Left colon (tissue), 2 donors: ENCODE data around the gene POLN. TPM values are rescaled to one million over a fixed set of nuclear protein-coding genes. Genes with fewer than 3 reads are reported as not detected.
A peak's percentile ranks its signal among the peaks of the same experiment; 100 is the strongest.

Experiments
- ATAC-seq: fragments of 200-7000 bp; cut with Tn5 transposase; one replicate; pipeline ENCODE4 v1.9.1; 2020; ENCODE audit warnings: mild to moderate bottlenecking, moderate library complexity
- DNase-seq, 2 donors: peaks; one replicate each; pipeline ENCODE4 v3.0.0-alpha.2; 2020
- intact Hi-C, 2 donors: fragments of 100-400 bp; cut with DNase I in 1 of 2; cut with micrococcal nuclease in 1 of 2; formaldehyde crosslinking; loops; one replicate each; pipeline versions ENCODE4 v1.11.2 to v1.14.0; 2022; cut with DNase I, micrococcal nuclease
- total RNA-seq, 2 donors: library from RNA; stranded (reverse); fragmentation: NEBNext Ultra II Directional; extraction: Animal tissue kit (Norgen Biotek cat#: 25700); gene quantifications; one replicate each; pipeline ENCODE4 v1.2.1, GENCODE V29; 2021
- donor health status: DM: no; HTN: no; CAD: no.
- donor health status: DM: yes; HTN: yes; CAD: no.

The POLN gene
- total RNA-seq, 2 donors from 2014 or later: 1.3 to 3.1 TPM

DNA sequence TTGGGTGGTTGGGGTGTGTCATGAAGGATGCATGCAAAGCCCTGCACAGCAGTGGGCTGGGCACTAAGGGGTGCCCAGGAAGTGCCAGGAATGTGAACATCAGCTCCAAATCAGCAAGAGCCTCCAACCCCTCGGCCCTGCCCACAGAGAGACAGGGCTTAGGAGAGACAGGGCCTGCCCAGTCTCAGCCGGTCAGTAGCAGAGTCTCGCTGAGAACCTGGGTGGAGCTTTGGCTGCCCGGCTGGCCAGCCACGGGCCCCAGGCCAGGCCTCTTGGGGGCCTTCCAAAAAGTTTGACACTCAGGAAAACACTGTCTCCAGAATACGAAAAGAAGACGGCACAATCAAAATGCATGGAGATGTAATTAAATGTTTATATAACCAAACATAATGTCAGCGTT is 24.3 kb upstream of the POLN start:
- peak in 1 of 2 donors; percentile 47 for DNase-seq
- no peak for ATAC-seq
- intact Hi-C loops: loop anchor here in 1 of 2 donors (10.0 kb wide), 1 partner anchor 199 kb away; the partner anchor contains the start of gene RNF4

DNA sequence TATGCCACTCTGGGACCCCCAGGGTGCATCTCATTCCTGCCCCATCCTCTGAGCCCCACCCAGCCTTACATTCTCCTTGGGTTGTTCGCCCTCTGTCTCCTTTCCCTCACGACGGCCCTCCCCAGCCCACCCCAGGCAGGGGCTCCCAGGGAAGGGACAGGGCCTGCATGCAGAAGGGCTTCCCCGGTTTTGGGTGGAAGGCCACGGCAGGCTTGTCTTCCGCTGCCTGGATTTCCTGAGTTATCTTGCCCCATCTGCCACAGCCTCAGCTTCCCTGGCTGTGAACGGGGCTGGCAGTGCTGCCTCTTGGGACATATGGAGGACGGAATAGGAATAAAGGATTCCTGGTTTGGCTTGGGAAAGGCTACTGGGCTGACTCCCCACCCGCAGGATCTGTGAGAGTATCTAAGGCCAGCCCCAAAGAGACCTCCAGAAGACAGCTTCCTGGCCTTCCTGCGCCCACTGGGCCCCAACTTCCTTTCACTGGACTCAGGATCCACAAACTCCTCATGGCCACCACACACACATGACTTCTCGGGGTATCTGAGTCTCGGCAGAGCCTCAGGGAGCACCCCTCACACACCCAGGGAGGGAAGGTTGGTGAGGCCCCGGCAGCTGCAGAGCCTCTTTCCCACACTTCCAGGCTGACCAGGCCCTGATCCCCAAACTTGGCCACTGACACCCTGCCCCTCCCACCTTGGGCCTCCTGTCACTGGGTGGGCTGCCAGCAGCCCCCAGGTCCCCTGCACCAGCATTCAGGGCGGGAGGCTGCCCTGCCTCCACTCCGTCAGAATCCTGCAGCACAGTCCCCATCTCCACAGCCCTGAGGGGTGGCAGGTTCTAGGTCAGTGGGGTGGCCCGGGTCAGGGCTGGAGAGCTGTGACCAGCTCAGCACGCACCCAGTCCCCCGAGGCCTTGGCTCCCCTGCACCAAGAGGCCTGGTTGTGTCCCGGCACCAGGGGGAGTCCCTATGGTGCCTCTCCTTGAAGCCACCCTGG is 23.5 kb upstream of the POLN start:
- no peak for ATAC-seq
- DNase-seq: no peak
- intact Hi-C loops: loop anchor here in 1 of 2 donors (10.0 kb wide), 1 partner anchor 199 kb away; the partner anchor contains the start of gene RNF4

DNA sequence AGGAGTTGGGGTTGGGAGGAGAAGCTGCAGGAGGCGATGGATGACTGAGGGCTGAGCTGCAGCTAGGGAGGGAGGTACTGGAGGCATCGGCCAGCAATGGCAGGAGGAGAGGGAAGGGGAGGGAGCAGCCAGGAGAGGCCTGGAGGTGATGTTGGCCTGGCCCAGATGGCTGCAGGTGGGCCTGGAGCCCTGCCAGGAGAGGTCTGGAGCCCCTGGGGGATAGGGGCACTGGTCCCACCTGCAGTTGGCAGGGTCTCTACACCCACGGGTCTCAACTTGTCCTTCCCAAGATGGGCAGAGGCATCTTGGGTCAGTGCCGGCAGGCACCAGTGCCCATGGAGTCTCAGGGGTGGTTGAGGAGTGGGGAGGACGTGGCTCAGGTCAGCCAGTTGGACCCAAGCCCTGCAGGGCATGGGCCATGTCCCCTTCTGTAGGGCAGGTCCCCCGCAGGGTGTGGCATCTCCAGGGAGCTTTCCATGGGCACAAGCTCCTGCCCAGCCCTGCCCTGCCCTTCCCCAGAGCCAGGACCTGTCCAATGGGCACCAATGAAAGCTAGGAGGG is 22.6 kb upstream of the POLN start:
- intact Hi-C loops: loop anchor here in 1 of 2 donors (10.0 kb wide), 1 partner anchor 200 kb away; the partner anchor contains the start of gene RNF4
- no peak for DNase-seq
- no peak for ATAC-seq

DNA sequence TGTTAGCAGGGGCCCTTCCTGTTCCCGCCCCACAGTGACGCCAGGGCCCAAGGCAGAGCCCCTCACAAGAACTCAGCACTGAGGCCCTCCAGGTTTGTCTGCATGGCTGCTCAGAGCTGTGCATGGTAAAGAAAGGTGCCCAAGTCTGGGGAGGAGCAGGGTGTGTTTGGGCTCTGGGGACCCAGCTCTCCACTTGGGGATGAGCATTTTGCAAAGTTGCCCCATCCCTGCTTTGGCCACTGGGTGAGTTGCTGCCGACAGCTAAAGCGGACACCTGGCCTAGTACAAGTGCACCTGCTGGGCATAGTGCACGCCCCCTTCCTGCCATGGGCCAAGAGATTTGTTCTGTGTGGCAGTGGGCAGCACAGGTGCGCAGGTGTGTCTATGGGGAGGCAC is 22.0 kb upstream of the POLN start:
- no peak for ATAC-seq
- DNase-seq: no peak
- intact Hi-C loops: loop anchor here in 1 of 2 donors (10.0 kb wide), 1 partner anchor 201 kb away; the partner anchor contains the start of gene RNF4

DNA sequence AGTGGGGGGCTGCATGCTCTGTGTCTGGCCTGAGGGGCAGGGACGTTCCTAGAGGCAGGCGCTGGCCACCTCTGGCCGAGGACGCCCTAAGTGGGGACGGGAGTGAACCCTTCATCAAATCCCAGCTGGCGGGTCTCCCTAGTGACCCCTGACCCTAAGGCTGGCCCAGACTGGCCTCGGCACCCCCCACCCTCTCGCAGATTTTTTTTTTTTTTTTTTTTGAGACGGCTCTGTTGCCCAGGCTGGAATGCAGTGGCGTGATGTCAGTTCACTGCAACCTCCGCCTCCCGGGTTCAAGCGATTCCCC is 21.0 kb upstream of the POLN start:
- intact Hi-C loops: loop anchor here in 1 of 2 donors (10.0 kb wide), 1 partner anchor 202 kb away; the partner anchor contains the start of gene RNF4
- ATAC-seq (no peak), DNase-seq (no peak)

DNA sequence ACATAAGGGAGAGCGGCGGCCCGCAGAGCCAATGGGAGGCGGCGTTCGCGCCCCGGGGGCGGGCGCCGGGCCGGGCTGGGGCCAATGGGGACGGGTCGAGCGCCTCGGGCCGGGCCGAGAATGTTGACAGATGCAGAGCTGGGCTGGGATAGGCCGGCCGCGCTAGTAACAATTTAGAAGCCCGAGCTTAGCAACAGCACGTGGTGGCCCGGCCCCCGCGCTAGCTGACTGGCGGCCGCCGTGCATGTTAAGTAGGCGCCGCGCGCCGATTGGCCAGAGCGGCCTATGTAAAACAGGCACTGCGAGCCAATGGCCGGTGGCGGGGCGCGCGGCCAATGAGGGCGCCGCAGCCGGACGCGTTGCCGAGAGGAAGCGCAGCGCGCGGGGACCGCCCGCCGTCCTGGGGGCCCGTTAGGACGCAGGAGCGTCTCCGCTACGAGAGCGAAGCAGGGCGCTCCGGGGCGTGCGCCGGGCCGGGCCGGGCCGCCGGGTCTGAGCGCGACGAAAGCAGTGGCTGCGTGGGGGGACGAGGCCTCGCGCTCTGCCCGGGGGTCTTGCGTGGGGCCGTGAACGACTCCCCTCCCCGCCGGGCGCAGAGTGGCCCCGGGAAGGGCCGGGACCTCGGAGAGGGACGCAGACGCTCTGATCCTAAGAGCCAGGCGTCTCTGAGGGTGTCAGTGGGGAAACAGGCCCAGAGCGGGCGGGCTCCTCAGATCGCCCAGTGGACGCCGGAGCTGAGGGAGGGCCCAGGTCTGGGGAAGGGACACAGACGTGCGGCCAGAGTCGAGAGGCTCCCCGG is 20.4 kb upstream of the POLN start:
- intact Hi-C loops: loop anchor here in 1 of 2 donors (10.0 kb wide), 1 partner anchor 202 kb away; the partner anchor contains the start of gene RNF4
- DNase-seq: peak; percentile 99
- ATAC-seq: peak; percentile 89

DNA sequence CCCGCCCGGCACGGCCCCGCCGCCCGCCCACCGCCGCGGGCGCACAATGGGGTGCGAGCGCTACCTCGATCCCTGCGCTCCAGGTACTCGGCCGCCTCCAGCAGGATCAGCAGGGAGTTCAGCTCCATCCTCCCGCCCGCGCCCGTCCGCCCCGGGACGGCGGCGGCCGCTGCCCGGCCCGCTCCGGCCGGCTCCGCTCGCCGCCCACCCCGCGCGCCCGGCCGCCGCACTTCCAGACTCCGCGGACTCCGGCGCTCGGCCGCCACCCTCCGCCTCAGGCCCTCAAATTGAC is 19.9 kb upstream of the POLN start, which contains the start of gene MXD4:
Gene MXD4, minus strand, starts transcription at position 257 of the 292 bp plus-strand sequence. Its CDS starts 129 bp downstream, at position 128.
- intact Hi-C loops: loop anchor here in 1 of 2 donors (10.0 kb wide), 1 partner anchor 203 kb away; the partner anchor contains the start of gene RNF4
- DNase-seq (no peak), ATAC-seq (no peak)

DNA sequence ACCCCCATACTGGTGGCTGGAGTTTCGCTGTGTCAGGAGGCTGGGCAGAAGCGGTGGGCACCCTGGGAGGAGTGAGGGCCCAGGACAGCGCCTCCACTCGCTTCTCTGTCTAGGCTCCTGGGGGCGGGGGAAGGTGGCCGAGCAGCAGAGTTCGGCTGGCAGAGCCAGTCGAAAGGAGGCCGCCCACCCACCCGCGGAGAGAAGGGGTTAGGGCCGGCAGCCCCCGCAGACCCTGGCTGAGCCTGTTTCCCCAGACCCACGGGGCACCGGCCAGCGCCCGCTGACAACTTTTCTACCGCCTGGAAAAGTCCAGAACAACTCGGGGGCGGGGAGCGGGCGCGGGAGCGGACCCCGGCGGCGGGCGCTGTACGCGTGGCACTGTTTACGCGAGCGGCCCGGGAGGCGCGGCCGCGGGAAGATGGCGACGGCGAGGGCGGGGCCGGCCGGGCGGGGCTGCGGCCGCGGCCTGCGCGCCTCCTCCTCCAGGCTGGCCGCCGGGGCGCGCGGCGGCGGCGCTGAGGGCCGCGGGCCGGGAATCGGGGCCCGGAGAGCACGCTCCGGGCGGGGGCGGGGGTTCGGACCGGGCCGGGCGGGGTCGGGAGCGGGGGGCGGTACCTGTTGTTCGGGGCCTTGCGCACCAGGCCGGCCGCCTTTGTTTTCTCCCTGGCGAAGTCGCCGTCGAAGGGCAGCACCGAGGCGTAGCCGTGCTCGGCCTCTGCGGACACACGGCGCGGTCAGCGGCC is 19.4 kb upstream of the POLN start:
- DNase-seq: peak; percentile 45 to 76
- intact Hi-C loops: loop anchor here in 1 of 2 donors (10.0 kb wide), 1 partner anchor 204 kb away; the partner anchor contains the start of gene RNF4
- peak; percentile 45 for ATAC-seq

DNA sequence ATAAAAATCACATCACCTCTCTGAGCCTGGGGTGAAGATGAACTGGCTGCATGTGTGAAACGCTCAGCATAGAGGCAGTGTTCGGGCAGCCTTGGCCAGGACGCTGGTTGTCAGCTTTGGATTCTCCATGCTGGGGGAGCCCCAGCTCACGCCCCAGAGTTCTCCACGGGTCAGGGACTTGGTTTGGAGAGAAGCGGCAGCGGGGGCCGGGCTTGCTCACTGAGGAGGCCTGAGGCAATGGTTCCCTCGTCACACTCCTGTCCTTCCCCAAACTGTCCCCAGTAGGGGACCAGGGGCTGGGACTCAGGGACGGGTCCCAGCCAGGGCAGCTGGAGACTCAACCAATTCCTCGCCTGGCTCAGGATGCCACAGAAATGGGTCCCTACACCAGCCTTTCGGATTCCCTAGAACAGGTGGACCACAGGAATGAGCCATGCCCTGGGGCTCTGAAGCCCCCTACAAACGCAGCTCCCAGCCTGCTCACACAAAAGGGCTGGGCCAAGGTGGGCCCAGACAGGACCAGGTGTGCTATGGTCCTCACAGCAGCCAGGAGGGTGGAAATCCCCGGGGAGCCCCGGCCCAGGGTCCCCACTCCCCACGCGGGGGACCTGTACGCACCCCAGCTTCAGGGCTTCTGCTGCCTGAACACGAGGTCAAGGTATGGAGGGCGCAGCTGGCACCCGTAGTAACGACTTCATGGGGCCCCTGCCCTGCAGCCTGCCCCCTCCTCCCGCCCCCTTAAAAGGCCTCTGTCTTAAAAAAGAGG is 18.6 kb upstream of the POLN start:
- peak; percentile 19 to 27 for DNase-seq
- intact Hi-C loops: loop anchor here in 1 of 2 donors (10.0 kb wide), 1 partner anchor 204 kb away; the partner anchor contains the start of gene RNF4
- ATAC-seq: no peak

DNA sequence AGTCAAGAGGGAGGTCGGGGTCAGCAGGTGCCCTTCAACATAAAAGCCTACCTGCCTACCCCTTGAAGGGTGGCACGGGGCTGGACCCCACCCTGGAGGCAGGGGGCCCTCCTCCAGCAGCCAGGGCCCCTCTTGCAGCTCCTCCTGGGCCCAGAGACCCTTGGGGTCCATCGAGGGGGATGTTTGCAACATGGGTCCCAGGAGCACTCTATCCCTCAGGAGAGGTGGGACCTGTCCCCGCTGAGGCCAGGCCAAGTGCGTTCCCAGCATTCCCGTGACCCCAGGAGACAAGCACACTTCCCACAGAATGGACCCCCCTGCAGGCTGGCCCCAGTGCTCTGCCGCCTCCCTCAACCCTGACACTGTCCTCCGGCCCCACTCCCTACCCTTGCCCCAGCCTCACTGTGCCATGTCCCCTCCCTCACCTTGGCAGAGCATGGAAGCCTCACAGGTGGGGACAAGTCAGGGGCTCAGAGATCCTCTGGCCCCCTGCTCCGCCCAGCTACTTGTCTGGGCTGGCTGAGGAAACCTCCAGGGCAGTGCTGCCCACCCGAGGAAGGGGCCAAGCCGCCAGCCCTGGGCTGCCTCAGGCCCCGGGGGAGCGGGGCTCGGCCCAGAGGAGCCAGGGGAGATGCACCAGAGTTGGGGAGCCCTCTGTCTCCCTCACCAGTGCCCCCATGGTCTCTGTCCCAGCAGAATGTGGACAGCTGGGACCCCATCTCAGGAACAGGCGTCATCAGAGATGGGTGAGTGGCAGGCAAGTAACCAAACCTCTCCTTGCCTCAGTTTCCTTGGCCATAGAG is 17.8 kb upstream of the POLN start:
- ATAC-seq (no peak), DNase-seq (peak; percentile 5 to 23)
- intact Hi-C loops: loop anchor here in 1 of 2 donors (10.0 kb wide), 1 partner anchor 205 kb away; the partner anchor contains the start of gene RNF4

DNA sequence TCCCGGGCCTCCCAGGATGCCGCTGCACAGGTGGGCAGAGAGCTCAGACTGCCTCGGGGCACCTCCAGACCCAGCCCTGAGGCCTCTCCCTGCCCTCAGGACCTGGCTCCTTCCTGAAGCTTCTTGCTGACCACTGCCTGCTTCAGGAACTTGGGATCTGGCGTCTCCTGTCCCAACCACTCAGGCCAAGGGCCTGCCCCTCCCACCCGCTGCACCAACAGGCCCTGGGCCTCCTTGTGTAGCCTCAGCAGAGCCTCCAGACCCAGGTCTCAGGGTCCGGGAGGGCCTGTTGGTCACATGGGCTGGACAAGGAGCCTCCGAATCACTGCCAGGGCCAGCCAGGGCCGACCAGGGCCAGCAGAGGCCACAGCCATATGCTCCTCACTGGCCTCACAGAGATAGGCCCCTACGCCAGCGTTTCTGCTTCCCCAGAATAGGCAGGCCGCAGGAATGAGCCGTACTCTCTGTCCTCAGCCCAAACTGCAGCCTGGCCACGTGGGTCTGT is 17.2 kb upstream of the POLN start:
- peak; percentile 4 to 23 for DNase-seq
- no peak for ATAC-seq
- intact Hi-C loops: no loop called here

DNA sequence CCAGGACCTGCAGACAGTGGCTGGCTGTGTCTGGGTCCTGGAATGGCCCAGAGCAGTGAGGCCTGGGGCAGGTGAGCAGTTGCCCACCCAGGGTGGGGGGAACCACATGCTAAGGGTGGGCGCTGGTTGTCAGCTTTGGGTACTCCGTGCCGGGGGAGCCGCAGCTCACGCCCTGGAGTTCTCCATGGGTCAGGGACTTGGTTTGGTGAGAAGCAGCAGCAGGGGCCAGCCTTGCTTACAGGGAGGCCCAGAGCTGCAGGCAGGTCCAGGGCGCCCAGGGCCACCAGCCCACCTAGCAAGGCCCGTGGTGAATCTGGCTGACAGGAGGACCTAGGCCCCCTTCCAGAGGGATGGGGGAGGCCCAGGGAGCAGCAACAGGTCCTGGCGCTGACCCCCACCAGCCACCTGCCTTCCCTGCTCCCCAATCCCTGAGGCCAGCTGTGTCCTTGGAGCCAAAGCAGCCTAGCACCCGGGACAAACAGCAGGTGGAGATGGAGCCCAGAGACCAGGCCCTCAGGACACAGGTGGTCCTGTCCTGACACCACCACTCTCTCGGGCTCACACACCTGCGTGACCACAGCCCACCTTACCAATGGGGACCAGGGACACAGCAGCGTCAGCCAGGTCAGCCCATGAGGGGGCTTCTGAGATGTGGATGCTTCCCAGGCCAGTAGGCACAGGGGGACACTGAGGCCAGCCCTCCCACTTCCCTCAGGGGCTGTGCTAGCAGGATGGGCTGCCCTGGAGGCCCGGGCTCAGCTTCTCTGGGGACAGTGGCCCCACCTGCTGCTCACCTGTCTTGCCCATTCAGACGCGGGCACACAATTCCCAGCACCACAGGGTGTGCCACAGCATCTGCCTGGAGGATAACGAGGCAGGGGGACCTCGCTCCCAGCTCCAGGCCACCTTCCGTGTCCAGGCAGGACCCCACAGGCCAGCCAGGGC is 16.4 kb upstream of the POLN start:
- DNase-seq: peak; percentile 3 to 22
- intact Hi-C loops: no loop called here
- ATAC-seq: no peak

DNA sequence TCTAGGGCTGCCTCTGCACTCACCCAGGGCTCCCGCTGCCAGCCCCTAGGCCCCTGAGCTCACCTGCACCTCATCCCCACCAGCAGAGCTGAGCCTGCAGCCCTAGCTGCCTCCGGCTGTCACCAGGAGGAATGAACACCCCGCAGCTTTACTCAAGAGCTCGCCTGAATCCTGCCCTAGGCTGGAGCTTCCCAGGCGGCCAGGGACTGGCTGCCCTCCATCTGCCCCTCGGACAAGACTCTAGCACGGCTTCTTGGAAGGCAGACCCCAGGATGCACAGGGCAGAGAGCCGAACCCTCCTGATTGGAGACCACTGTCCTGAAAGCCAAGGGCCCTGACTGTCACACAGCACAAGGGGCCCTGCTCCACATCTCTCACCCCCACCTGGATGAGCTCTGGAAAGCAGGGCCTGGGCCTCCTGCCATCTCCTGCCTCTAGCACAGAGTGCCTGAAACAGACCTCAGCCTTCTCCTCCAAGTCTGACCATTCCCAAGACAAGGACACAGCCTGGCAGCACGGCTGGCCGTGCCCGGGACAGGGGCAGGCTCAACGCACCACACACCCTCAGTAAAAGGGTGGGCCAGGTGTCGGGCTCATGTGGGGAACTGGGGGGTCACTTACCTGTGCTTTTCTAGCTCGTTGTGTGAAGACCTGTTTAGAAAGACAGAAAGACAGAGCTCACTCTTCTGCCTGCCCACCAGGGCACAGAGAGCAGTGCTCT is 15.6 kb upstream of the POLN start:
- ATAC-seq: no peak
- intact Hi-C loops: no loop called here

DNA sequence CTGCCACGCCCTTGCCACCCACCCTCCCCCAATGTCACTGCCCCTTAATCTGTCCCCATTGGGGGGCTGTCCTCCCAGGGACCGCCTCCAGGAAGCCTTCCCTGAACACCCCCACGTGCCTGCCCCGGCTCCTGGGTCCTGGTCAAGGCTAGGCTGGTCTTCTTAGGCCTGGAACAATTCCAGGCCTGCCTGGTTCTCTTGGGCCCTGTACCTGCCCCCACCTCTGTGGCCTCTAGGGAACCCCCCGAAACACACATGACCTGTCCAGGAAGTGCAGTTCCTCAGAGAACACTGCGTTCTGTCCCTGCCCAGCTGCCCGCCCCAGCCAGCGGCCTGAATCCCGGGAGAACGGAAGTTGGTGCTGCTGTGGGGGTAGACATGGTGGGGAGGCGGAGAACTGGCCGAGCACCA is 14.9 kb upstream of the POLN start:
- intact Hi-C loops: no loop called here
- DNase-seq (peak; percentile 7 to 44), ATAC-seq (no peak)

More for the DNA sequence above, 15.6 kb upstream of the POLN start:
- DNase-seq: peak in 1 of 2 donors; percentile 23
